ENCODE results near the gene ATP11C.

Gene ATP11C

DNA sequence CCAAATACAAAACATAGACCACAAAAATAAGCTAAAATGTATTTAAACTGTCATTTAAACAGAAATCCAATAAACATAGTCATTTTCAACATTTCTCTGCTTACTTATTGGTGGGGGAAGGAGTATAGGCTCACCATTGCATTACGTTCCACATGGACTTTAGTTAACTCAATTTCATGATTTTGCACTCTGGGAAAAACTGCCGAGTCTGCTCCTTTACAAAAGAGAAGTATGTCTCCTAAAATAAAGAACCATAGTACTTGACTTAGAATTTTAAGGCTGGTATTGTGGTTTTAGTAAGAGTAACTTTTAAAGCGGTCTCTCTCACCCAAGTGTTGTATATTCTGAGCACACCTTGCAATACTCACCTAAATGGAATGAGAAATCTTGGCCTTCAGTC lies 149.8 kb downstream of the ATP11C start:
- Histone ChIP-seq H3K27me3 (replicated peaks) (no peaks in the 10 kb centered on the region), H3K36me3 (replicated peaks) (no peaks in the 10 kb centered on the region), H3K4me3 (ENCODE audit: low read depth, low read length) (no peak overlapping the region), H3K27ac (no peak overlapping the region)
- in situ Hi-C loops (cut with HindIII; ENCODE audit: low pct_ligation_motif_present, low sequenced_read_pairs), result no loop called here
- TF ChIP-seq, protein P1, sequence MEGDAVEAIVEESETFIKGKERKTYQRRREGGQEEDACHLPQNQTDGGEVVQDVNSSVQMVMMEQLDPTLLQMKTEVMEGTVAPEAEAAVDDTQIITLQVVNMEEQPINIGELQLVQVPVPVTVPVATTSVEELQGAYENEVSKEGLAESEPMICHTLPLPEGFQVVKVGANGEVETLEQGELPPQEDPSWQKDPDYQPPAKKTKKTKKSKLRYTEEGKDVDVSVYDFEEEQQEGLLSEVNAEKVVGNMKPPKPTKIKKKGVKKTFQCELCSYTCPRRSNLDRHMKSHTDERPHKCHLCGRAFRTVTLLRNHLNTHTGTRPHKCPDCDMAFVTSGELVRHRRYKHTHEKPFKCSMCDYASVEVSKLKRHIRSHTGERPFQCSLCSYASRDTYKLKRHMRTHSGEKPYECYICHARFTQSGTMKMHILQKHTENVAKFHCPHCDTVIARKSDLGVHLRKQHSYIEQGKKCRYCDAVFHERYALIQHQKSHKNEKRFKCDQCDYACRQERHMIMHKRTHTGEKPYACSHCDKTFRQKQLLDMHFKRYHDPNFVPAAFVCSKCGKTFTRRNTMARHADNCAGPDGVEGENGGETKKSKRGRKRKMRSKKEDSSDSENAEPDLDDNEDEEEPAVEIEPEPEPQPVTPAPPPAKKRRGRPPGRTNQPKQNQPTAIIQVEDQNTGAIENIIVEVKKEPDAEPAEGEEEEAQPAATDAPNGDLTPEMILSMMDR (IDR thresholded peaks at IDR 0.05; ENCODE audit: low read depth, low read length, missing control alignments), result no peak
- no peak for DNase-seq

DNA sequence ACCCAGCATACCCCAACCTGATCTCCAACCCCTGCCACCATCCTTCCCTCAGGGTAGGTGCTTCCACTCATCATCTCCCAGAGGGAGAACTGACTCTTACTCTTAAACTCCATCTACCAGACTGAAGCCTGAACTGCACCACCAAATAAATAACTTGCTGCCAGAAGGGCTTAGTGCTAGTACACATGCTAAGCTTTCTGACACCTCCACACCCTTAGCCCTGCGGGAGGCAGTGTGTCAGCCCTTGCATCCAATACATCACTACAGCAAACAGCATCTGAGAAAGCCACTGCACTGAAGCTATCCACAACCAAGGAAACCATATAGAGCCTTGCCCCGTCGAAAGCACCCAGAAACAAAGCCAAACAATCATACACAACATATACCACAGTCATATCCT lies 156.3 kb downstream of the ATP11C start:
- TF ChIP-seq, protein P1 (IDR thresholded peaks at IDR 0.05; ENCODE audit: low read depth, low read length, missing control alignments), result no peak
- DNase-seq, result no peak
- in situ Hi-C loops (cut with HindIII; ENCODE audit: low pct_ligation_motif_present, low sequenced_read_pairs), result no loop called here
- Histone ChIP-seq H3K27me3 (replicated peaks) (no peaks in the 10 kb centered on the region), H3K36me3 (replicated peaks) (no peaks in the 10 kb centered on the region), H3K27ac (no peak overlapping the region), H3K4me3 (ENCODE audit: low read depth, low read length) (no peak overlapping the region)

DNA sequence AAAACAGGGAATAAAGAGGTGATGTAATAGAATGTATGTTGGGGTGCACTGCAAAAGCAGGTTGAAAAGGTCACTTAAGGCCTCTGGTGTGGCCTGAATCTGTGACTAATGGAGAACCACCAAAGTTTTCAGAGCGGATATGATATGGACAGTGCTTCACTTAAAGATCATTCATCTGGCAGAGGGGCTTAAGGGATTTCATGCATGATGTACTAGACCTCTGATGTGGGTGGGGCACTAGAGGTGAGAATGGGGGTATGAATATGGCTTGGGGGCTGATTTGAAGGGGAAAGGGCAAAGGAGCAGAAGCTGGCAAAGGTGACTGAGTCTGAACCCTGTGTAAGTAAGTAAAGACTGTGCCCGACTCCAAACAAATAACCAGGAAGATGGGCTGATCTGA lies 162.5 kb downstream of the ATP11C start:
- H3K27ac ChIP-seq, result no peak overlapping the region
- no peaks in the 10 kb centered on the region for H3K27me3 ChIP-seq (replicated peaks)
- no peaks in the 10 kb centered on the region for H3K36me3 ChIP-seq (replicated peaks)
- in situ Hi-C loops (cut with HindIII; ENCODE audit: low pct_ligation_motif_present, low sequenced_read_pairs), result no loop called here
- DNase-seq, result no peak
- H3K4me3 ChIP-seq (ENCODE audit: low read depth, low read length), result no peak overlapping the region
- TF ChIP-seq, protein P1 (IDR thresholded peaks at IDR 0.05; ENCODE audit: low read depth, low read length, missing control alignments), result no peak

DNA sequence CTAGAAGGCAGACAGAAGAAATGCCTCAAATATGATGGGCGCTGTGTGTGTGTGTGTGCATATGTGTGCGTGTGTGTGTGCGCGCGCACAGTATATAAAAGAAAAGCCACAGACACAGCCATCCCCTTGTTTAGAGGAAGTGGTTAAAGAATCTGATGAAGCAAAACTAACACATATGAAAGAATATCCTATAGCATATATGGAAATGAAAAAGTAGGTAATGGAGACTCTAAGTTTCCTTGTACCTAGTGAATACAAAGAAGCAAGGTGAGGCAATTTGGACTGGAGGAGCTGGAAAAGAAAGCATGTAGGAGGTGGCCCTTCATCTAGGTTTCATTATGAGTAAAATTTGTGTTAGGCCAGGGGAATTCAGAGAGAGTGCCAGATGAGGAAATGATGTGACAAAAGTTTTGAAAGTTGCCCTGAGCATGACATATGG lies 166.3 kb downstream of the ATP11C start:
- Histone ChIP-seq H3K36me3 (replicated peaks) (no peaks in the 10 kb centered on the region), H3K27me3 (replicated peaks) (no peaks in the 10 kb centered on the region), H3K4me3 (ENCODE audit: low read depth, low read length) (no peak overlapping the region), H3K27ac (no peak overlapping the region)
- DNase-seq, result no peak
- TF ChIP-seq, protein P1 (IDR thresholded peaks at IDR 0.05; ENCODE audit: low read depth, low read length, missing control alignments), result no peak
- in situ Hi-C loops (cut with HindIII; ENCODE audit: low pct_ligation_motif_present, low sequenced_read_pairs), result no loop called here

DNA sequence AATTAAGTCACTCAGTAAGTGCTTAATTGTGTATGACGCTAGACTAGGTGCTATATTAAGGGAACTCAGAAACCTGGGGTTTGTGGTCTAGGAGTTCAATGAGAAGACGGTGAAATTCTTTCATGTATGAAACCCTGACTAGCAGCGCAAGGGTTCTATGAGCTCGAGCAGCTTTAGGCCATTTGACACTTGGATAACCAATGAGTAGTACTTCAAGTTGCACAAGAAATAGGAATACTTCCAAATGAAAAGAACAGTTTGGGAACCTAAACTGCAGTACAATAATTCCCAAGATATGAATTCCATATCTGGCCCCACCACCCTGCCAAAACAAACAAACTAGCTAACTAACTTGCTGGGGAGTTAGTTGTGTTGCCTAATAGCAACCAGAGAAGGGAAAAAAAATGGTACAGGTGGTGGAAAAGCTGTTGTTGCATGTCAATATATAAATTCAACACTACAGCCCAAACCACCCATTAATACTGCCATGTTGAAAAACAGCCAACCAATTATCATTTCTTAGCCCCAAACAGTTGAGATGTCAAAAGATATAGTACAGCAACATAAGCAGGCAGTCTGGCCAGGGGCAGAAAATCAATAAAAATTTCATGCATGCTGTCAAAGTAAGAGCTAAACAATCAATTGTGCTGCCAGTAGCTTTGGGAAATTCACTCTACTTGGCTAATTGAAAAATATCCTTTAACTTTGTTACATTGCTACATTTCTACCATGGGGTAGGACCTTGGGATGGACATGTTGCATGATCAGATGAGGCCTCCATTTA lies 170.3 kb downstream of the ATP11C start:
- in situ Hi-C loops (cut with HindIII; ENCODE audit: low pct_ligation_motif_present, low sequenced_read_pairs), result no loop called here
- TF ChIP-seq, protein P1 (IDR thresholded peaks at IDR 0.05; ENCODE audit: low read depth, low read length, missing control alignments), result no peak
- peak; percentile 11 for DNase-seq
- no peaks in the 10 kb centered on the region for H3K36me3 ChIP-seq (replicated peaks)
- H3K27me3 ChIP-seq (replicated peaks), result no peaks in the 10 kb centered on the region
- H3K4me3 ChIP-seq (ENCODE audit: low read depth, low read length), result no peak overlapping the region
- no peak overlapping the region for H3K27ac ChIP-seq

DNA sequence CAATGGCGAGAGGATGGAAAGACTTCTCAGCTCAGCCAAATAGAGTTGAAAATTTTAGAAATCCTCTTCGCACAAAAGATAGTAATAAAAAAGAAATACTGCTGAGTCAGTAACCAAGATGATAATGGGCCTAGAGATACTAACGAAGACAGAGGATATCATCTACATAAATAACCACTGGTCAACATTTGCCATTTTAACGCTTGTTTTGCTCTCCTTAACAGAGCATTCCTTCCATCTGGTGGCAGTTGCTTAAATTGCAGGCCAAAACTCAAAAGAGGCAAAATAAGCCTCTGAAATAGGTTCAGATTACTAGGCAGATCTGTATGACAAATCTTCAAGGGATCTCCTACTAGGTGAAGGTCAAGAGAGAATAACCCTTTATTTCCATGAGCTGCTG lies 173.2 kb downstream of the ATP11C start:
- peak; percentile 24 for DNase-seq
- Histone ChIP-seq H3K27ac (no peak overlapping the region), H3K4me3 (ENCODE audit: low read depth, low read length) (no peak overlapping the region), H3K36me3 (replicated peaks) (no peaks in the 10 kb centered on the region), H3K27me3 (replicated peaks) (no peaks in the 10 kb centered on the region)
- in situ Hi-C loops (cut with HindIII; ENCODE audit: low pct_ligation_motif_present, low sequenced_read_pairs), result no loop called here
- TF ChIP-seq, protein P1 (IDR thresholded peaks at IDR 0.05; ENCODE audit: low read depth, low read length, missing control alignments), result peak; percentile 56
